NB4 (cell line): Measurements from ENCODE around the gene ATRNL1.

ENCODE experiments used
- DNase-seq: peaks from one replicate; pipeline ENCODE4 v3.0.0; 2010; ENCODE audit warnings: low read depth
- H3K4me3 ChIP-seq: one replicate; pipeline ENCODE4 v1.5.1; 2011; ENCODE audit warnings: mild to moderate bottlenecking, low read depth, low read length, moderate library complexity
- CTCF ChIP-seq: IDR thresholded peaks from one replicate; pipeline ENCODE4 v1.5.1; 2012; ENCODE audit warnings: low read depth, low read length
- MYC ChIP-seq: IDR thresholded peaks from 2 replicates; pipeline ENCODE4 v1.6.1; 2011; ENCODE audit warnings: low read depth, low read length
- POLR2A ChIP-seq: IDR thresholded peaks from 2 replicates; pipeline ENCODE4 v1.6.1; 2011; ENCODE audit warnings: mild to moderate bottlenecking; ENCODE audit not compliant: insufficient read length; ENCODE audit errors: extremely low read depth
- TF ChIP-seq, protein P1 (sequence below): IDR thresholded peaks from 2 replicates; pipeline ENCODE4 v1.6.1; 2011; ENCODE audit warnings: low read depth, low read length

Gene ATRNL1

GRCh38 chr10:115422624-115423023, 329.5 kb downstream of the ATRNL1 start:
- no peak overlapping the region for H3K4me3 ChIP-seq
- no peak for TF ChIP-seq MYC
- no peak for TF ChIP-seq POLR2A
- no peak for TF ChIP-seq CTCF
- TF ChIP-seq, protein P1, sequence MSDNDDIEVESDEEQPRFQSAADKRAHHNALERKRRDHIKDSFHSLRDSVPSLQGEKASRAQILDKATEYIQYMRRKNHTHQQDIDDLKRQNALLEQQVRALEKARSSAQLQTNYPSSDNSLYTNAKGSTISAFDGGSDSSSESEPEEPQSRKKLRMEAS: no peak
- no peak for DNase-seq

- no peak for DNase-seq
- TF ChIP-seq CTCF (no peak), POLR2A (no peak), MYC (no peak)
- TF ChIP-seq, protein P1: no peak
Observed at GRCh38 chr10:115427611-115428010, 334.4 kb downstream of the ATRNL1 start.

GRCh38 chr10:115432188-115432819, 339.1 kb downstream of the ATRNL1 start:
- H3K4me3 ChIP-seq: no peak overlapping the region
- peak; percentile 41 for DNase-seq
- TF ChIP-seq POLR2A: no peak
- TF ChIP-seq, protein P1: no peak
- TF ChIP-seq MYC: no peak
- peak; percentile 19 for TF ChIP-seq CTCF

More at GRCh38 chr10:115427611-115428010, 334.4 kb downstream of the ATRNL1 start:
- no peak overlapping the region for H3K4me3 ChIP-seq

- no peak for DNase-seq
- H3K4me3 ChIP-seq: no peak overlapping the region
- TF ChIP-seq, protein P1: no peak
- TF ChIP-seq CTCF (no peak), MYC (no peak), POLR2A (no peak)
Observed at GRCh38 chr10:115436999-115437398, 343.8 kb downstream of the ATRNL1 start.

GRCh38 chr10:115441907-115442545, 348.9 kb downstream of the ATRNL1 start:
- no peak for TF ChIP-seq MYC
- TF ChIP-seq, protein P1: no peak
- no peak for TF ChIP-seq POLR2A
- TF ChIP-seq CTCF: peak; percentile 6
- no peak for DNase-seq

More at GRCh38 chr10:115441907-115442545, 348.9 kb downstream of the ATRNL1 start:
- no peak overlapping the region for H3K4me3 ChIP-seq
